Stimulated activated CD8-positive, alpha-beta memory T cell treated with anti-CD3 and anti-CD28 coated beads, Interleukin-4, amount 100 ng/mL, for 48 hours (primary cell): ENCODE results near the gene NUP160.
"Not testable (repeated sequence)": the region's sequence is repeated elsewhere in the genome, so short reads cannot be mapped to it uniquely, and the experiment has no call there.

Experiments used
- DNase-seq: peaks from one replicate; pipeline ENCODE4 v3.0.0-alpha.2; 2020

NUP160 gene

GRCh38 chr11:47863189-47863897 lies 15.2 kb upstream of the NUP160 start:
- no peak for DNase-seq

- DNase-seq: no peak
These were observed 13.6 kb upstream of the NUP160 start for GRCh38 chr11:47861728-47862127.

- no peak for DNase-seq
These were observed 12.4 kb upstream of the NUP160 start for GRCh38 chr11:47860536-47860935.

- no peak for DNase-seq
These were observed 9.9 kb upstream of the NUP160 start for GRCh38 chr11:47857892-47858543.

- DNase-seq: no peak
These were observed 9.3 kb upstream of the NUP160 start for GRCh38 chr11:47857485-47857884.

GRCh38 chr11:47856186-47856585 lies 8.0 kb upstream of the NUP160 start:
- no peak for DNase-seq

GRCh38 chr11:47854667-47855066 lies 6.5 kb upstream of the NUP160 start:
- DNase-seq: no peak

GRCh38 chr11:47852053-47852452 lies 3.9 kb upstream of the NUP160 start:
- no peak for DNase-seq

- no peak for DNase-seq
These were observed 2.2 kb upstream of the NUP160 start for GRCh38 chr11:47850337-47850736.

GRCh38 chr11:47848700-47849155 lies 578 bp upstream of the NUP160 start:
- DNase-seq: no peak

- no peak for DNase-seq
These were observed 636 bp downstream of the NUP160 start for GRCh38 chr11:47847537-47847891.

GRCh38 chr11:47846998-47847397 lies 1.2 kb downstream of the NUP160 start:
- DNase-seq: no peak

GRCh38 chr11:47843361-47844055 lies 4.6 kb downstream of the NUP160 start:
- no peak for DNase-seq

GRCh38 chr11:47842749-47843148 lies 5.4 kb downstream of the NUP160 start:
- no peak for DNase-seq

GRCh38 chr11:47837929-47838328 lies 10.2 kb downstream of the NUP160 start:
- DNase-seq: no peak

- no peak for DNase-seq
These were observed 10.9 kb downstream of the NUP160 start for GRCh38 chr11:47837292-47837691.

GRCh38 chr11:47830013-47830412 lies 18.1 kb downstream of the NUP160 start:
- DNase-seq: not testable (repeated sequence)

GRCh38 chr11:47828284-47828683 lies 19.9 kb downstream of the NUP160 start:
- DNase-seq: no peak

- not testable (repeated sequence) for DNase-seq
These were observed 25.5 kb downstream of the NUP160 start for GRCh38 chr11:47822664-47823063.

GRCh38 chr11:47819743-47820142 lies 28.4 kb downstream of the NUP160 start:
- no peak for DNase-seq

GRCh38 chr11:47800759-47801158 lies 47.4 kb downstream of the NUP160 start:
- no peak for DNase-seq

- peak; percentile 63 for DNase-seq
These were observed 50.5 kb downstream of the NUP160 start for GRCh38 chr11:47797633-47798032.

- no peak for DNase-seq
These were observed 56.2 kb downstream of the NUP160 start for GRCh38 chr11:47791774-47792430.

- DNase-seq: not testable (repeated sequence)
These were observed 58.1 kb downstream of the NUP160 start for GRCh38 chr11:47790017-47790416.
